H9 (cell line): ENCODE results near the gene SPTA1. TPM values are rescaled to one million over a fixed set of nuclear protein-coding genes. Genes with fewer than 3 reads are reported as not detected.

Experiments
- DNase-seq: peaks from one replicate; pipeline ENCODE4 v3.0.0-alpha.2; 2017
- H2AFZ ChIP-seq: one replicate; pipeline ENCODE4 v1.6.1; 2013; ENCODE audit warnings: mild to moderate bottlenecking, low read length, control low read depth, moderate library complexity
- H2AK5ac ChIP-seq: 2 replicates; pipeline ENCODE4 v1.6.1; 2013; ENCODE audit warnings: low read length, control low read depth, mixed read lengths; ENCODE audit not compliant: insufficient read length
- H2BK120ac ChIP-seq: one replicate; pipeline ENCODE4 v1.6.1; 2013; ENCODE audit warnings: low read depth, mild to moderate bottlenecking, low read length, control low read depth, inconsistent platforms; ENCODE audit not compliant: poor library complexity, severe bottlenecking
- H2BK12ac ChIP-seq: 2 replicates; pipeline ENCODE4 v1.6.1; 2013; ENCODE audit warnings: low read length, control low read depth, mixed read lengths, low read depth; ENCODE audit not compliant: insufficient read length
- H2BK15ac ChIP-seq: 2 replicates; pipeline ENCODE4 v1.6.1; 2013; ENCODE audit warnings: low read depth, low read length, control low read depth
- H2BK20ac ChIP-seq: one replicate; pipeline ENCODE4 v1.6.1; 2013; ENCODE audit warnings: low read depth, mild to moderate bottlenecking, low read length, control low read depth, inconsistent platforms; ENCODE audit not compliant: poor library complexity, severe bottlenecking
- H2BK5ac ChIP-seq: 2 replicates; pipeline ENCODE4 v1.6.1; 2013; ENCODE audit warnings: low read length, control low read depth, mixed read lengths; ENCODE audit not compliant: insufficient read length
- H3K14ac ChIP-seq: 2 replicates; pipeline ENCODE4 v1.6.1; 2013; ENCODE audit warnings: low read length, control low read depth; ENCODE audit not compliant: insufficient read depth
- H3K18ac ChIP-seq: 2 replicates; pipeline ENCODE4 v1.6.1; 2013; ENCODE audit warnings: low read depth, mild to moderate bottlenecking, mixed read lengths, low read length, control low read depth; ENCODE audit not compliant: insufficient read length
- H3K23ac ChIP-seq: 2 replicates; pipeline ENCODE4 v1.6.1; 2013; ENCODE audit warnings: low read length, control low read depth, mixed read lengths, low read depth; ENCODE audit not compliant: insufficient read length
- H3K23me2 ChIP-seq: 2 replicates; pipeline ENCODE4 v1.6.1; 2013; ENCODE audit warnings: low read depth, mild to moderate bottlenecking, mixed read lengths, low read length, control low read depth; ENCODE audit not compliant: insufficient read length, poor library complexity, severe bottlenecking
- H3K27ac ChIP-seq: 2 replicates; pipeline ENCODE4 v1.5.1; 2013; ENCODE audit warnings: low read length, control low read depth, mixed read lengths, low read depth; ENCODE audit not compliant: insufficient read length
- H3K27me3 ChIP-seq: 2 replicates; pipeline ENCODE4 v1.6.1; 2013; ENCODE audit warnings: low read length, control low read depth, inconsistent platforms; ENCODE audit not compliant: insufficient read depth
- H3K4ac ChIP-seq: 2 replicates; pipeline ENCODE4 v1.6.1; 2013; ENCODE audit warnings: low read depth, mild to moderate bottlenecking, control low read depth, inconsistent platforms, low read length, moderate library complexity
- H3K4me1 ChIP-seq: 2 replicates; pipeline ENCODE4 v1.6.1; 2013; ENCODE audit warnings: low read length, control low read depth, inconsistent platforms; ENCODE audit not compliant: insufficient read depth
- H3K4me2 ChIP-seq: 2 replicates; pipeline ENCODE4 v1.6.1; 2013; ENCODE audit warnings: low read length, control low read depth, mixed read lengths; ENCODE audit not compliant: insufficient read length, insufficient read depth
- H3K56ac ChIP-seq: 2 replicates; pipeline ENCODE4 v1.6.1; 2013; ENCODE audit warnings: low read depth, mild to moderate bottlenecking, mixed read lengths, low read length, control low read depth; ENCODE audit not compliant: insufficient read length
- H3K79me1 ChIP-seq: 2 replicates; pipeline ENCODE4 v1.6.1; 2013; ENCODE audit warnings: low read depth, mild to moderate bottlenecking, moderate library complexity, low read length, control low read depth, inconsistent platforms; ENCODE audit not compliant: insufficient read depth, poor library complexity, severe bottlenecking
- H3K79me2 ChIP-seq: 2 replicates; pipeline ENCODE4 v1.6.1; 2013; ENCODE audit warnings: low read length, control low read depth, inconsistent platforms; ENCODE audit not compliant: insufficient read depth
- H3K9ac ChIP-seq: 2 replicates; pipeline ENCODE4 v1.6.1; 2013; ENCODE audit warnings: low read length, control low read depth, mixed read lengths; ENCODE audit not compliant: insufficient read length; ENCODE audit errors: extremely low read depth
- H3K9me3 ChIP-seq: one replicate; pipeline ENCODE4 v1.6.1; 2013; ENCODE audit warnings: low read depth, low read length, inconsistent platforms; ENCODE audit not compliant: control insufficient read depth
- H3T11ph ChIP-seq: one replicate; pipeline ENCODE4 v1.6.1; 2013; ENCODE audit warnings: mild to moderate bottlenecking, low read length, control low read depth, inconsistent platforms
- H4K20me1 ChIP-seq: one replicate; pipeline ENCODE4 v1.6.1; 2013; ENCODE audit not compliant: control insufficient read depth, insufficient read length, insufficient read depth
- H4K5ac ChIP-seq: 2 replicates; pipeline ENCODE4 v1.6.1; 2013; ENCODE audit warnings: low read depth, mild to moderate bottlenecking, mixed read lengths, low read length, control low read depth; ENCODE audit not compliant: insufficient read length
- H4K8ac ChIP-seq: replicated peaks from 2 replicates; pipeline ENCODE4 v1.6.1; 2013; ENCODE audit warnings: low read length, control low read depth, mixed read lengths, low read depth; ENCODE audit not compliant: insufficient read length
- H4K91ac ChIP-seq: 2 replicates; pipeline ENCODE4 v1.6.1; 2013; ENCODE audit warnings: low read depth, mild to moderate bottlenecking, moderate library complexity, mixed read lengths, low read length, control low read depth; ENCODE audit not compliant: insufficient read length
- H3K27ac Mint-ChIP-seq, 3 experiments: 2 replicates in 2 of 3; 3 replicates in 1 of 3; pipeline ENCODE4 v1.8.0; 2020 to 2021; ENCODE audit warnings: mixed read lengths in 3 of 3, mild to moderate bottlenecking in 1 of 3, moderate library complexity in 1 of 3
- H3K27me3 Mint-ChIP-seq: 2 replicates; pipeline ENCODE4 v1.8.0; 2021; ENCODE audit warnings: low read depth, mild to moderate bottlenecking, moderate library complexity, mixed read lengths
- H3K36me3 Mint-ChIP-seq, 3 experiments: 2 replicates in 2 of 3; 3 replicates in 1 of 3; pipeline ENCODE4 v1.8.0; 2020 to 2021; ENCODE audit warnings: low read depth in 3 of 3, mixed read lengths in 3 of 3; ENCODE audit not compliant: insufficient read depth in 1 of 3
- H3K4me1 Mint-ChIP-seq, 2 experiments: 2 replicates each; pipeline ENCODE4 v1.8.0; 2020; ENCODE audit warnings: mixed read lengths in 2 of 2
- H3K4me3 Mint-ChIP-seq, 2 experiments: 2 replicates in 1 of 2; 3 replicates in 1 of 2; pipeline ENCODE4 v1.8.0; 2020 to 2021; ENCODE audit warnings: mild to moderate bottlenecking in 2 of 2, mixed read lengths in 2 of 2, moderate library complexity in 1 of 2
- H3K9me3 Mint-ChIP-seq, 2 experiments: 2 replicates in 1 of 2; 3 replicates in 1 of 2; pipeline ENCODE4 v1.8.0; 2020; ENCODE audit warnings: mild to moderate bottlenecking in 2 of 2, mixed read lengths in 2 of 2, moderate library complexity in 1 of 2
- CTCF ChIP-seq: fragments of 200-600 bp; sonication (generic); conservative IDR thresholded peaks from 3 replicates; pipeline ENCODE4 v1.8.0; 2021; ENCODE audit warnings: antibody characterized with exemption, mild to moderate bottlenecking
- WGBS: extraction: QIAGEN DNeasy Blood & Tissue Kit; methylation state at CpG from one replicate; pipeline ENCODE4 v1.1.7; 2013; ENCODE audit warnings: missing lambda C conversion rate, low lambda C conversion rate, mixed read lengths; ENCODE audit not compliant: insufficient read length; ENCODE audit errors: extremely low coverage; 5-methylcytosine and 5-hydroxymethylcytosine counted together
- total RNA-seq: library from RNA; stranded (reverse); gene quantifications from 2 replicates; pipeline ENCODE4 v1.2.1, GENCODE V29; 2021

Gene SPTA1
- total RNA-seq, 1 experiment from 2014 or later: not detected

GRCh38 chr1:158728510-158729225 lies 42.2 kb upstream of the SPTA1 start:
- H4K91ac ChIP-seq: no peak overlapping the region
- H3K4me1 ChIP-seq: no peaks in the 10 kb centered on the region
- H2AFZ ChIP-seq: no peak overlapping the region
- no peak overlapping the region for H2AK5ac ChIP-seq
- H3K79me1 ChIP-seq: no peaks in the 10 kb centered on the region
- H3K36me3 Mint-ChIP-seq: no peaks in the 10 kb centered on the region
- no peaks in the 10 kb centered on the region for H3K9me3 Mint-ChIP-seq
- H3T11ph ChIP-seq: no peak overlapping the region
- no peaks in the 10 kb centered on the region for H3K9me3 ChIP-seq
- H2BK15ac ChIP-seq: no peak overlapping the region
- H3K27ac ChIP-seq: no peak overlapping the region
- H3K4ac ChIP-seq: no peak overlapping the region
- no CpG with 5 or more reads among the region's 3 CpGs for WGBS
- H3K4me2 ChIP-seq: no peak overlapping the region
- no peaks in the 10 kb centered on the region for H3K79me2 ChIP-seq
- no peaks in the 10 kb centered on the region for H3K23me2 ChIP-seq
- H2BK5ac ChIP-seq: no peak overlapping the region
- no peaks in the 10 kb centered on the region for H4K20me1 ChIP-seq
- no peak overlapping the region for H3K23ac ChIP-seq
- no peak for TF ChIP-seq CTCF
- H3K27me3 Mint-ChIP-seq: no peaks in the 10 kb centered on the region; the same call in 1 of the 2 replicates
- H3K4me1 Mint-ChIP-seq: no peaks in the 10 kb centered on the region
- no peak overlapping the region for H3K18ac ChIP-seq
- H2BK20ac ChIP-seq: no peak overlapping the region
- no peak overlapping the region for H3K56ac ChIP-seq
- no peak overlapping the region for H3K27ac Mint-ChIP-seq
- no peaks in the 10 kb centered on the region for H3K27me3 ChIP-seq
- H3K9ac ChIP-seq: no peak overlapping the region
- DNase-seq: no peak
- H4K5ac ChIP-seq: no peak overlapping the region
- H2BK12ac ChIP-seq: no peak overlapping the region
- no peak overlapping the region for H3K4me3 Mint-ChIP-seq
- H4K8ac ChIP-seq: no peak overlapping the region
- no peak overlapping the region for H2BK120ac ChIP-seq
- no peak overlapping the region for H3K14ac ChIP-seq
